Lower leg skin (tissue), 4 donors: ENCODE measurements around the gene CCSER1. TPM values are rescaled to one million over a fixed set of nuclear protein-coding genes. Genes with fewer than 3 reads are reported as not detected.

Source experiments
- DNase-seq, 2 donors: peaks; one replicate each; pipeline ENCODE4 v3.0.0-alpha.2; 2019; ENCODE audit warnings: low spot score in 2 of 2
- H3K4me3 ChIP-seq: fragments of 200-600 bp; sonication (generic); 2 replicates; pipeline ENCODE4 v1.5.1; 2017; ENCODE audit warnings: mild to moderate bottlenecking, low read depth; ENCODE audit not compliant: poor library complexity, severe bottlenecking
- CTCF ChIP-seq, 3 donors: fragments of 450-650 bp; IDR thresholded peaks; one replicate each; pipeline ENCODE4 v1.5.1; 2016; ENCODE audit warnings: antibody characterized with exemption in 3 of 3, mild to moderate bottlenecking in 3 of 3, moderate library complexity in 2 of 3
- POLR2A ChIP-seq, 2 donors: fragments of 450-650 bp; IDR thresholded peaks; one replicate each; pipeline ENCODE4 v1.6.1; 2016 to 2017; ENCODE audit warnings: antibody characterized with exemption in 2 of 2, mild to moderate bottlenecking in 1 of 2, moderate library complexity in 1 of 2
- WGBS, 2 donors: methylation state at CpG; one replicate each; pipeline ENCODE4 v1.1.5; 2018; 5-methylcytosine and 5-hydroxymethylcytosine counted together
- intact Hi-C: fragments of 100-400 bp; cut with DNase I; formaldehyde crosslinking; loops from one replicate; pipeline ENCODE4 v1.15.0; 2023; ENCODE audit warnings: low total_unique reads
- total RNA-seq, 4 donors: library from RNA; depleted of rRNA; stranded (reverse); fragments of >200 nt; gene quantifications; one replicate each; pipeline ENCODE4 v1.1.0, GENCODE V29; 2016

Gene CCSER1
- total RNA-seq, 4 donors from 2014 or later, result 6.5 to 12.1 (median 9.9) TPM

- TF ChIP-seq POLR2A (IDR thresholded peaks at IDR 0.05) (no peak), CTCF (IDR thresholded peaks at IDR 0.05) (no peak)
- WGBS, 2 donors, result 52 to 81% methylated on average over 2 of the region's 2 CpGs
- no peak for DNase-seq
- no peak overlapping the region for H3K4me3 ChIP-seq
- intact Hi-C loops, result no loop called here
Measured at GRCh38 chr4:90148574-90149148, 21.5 kb downstream of the CCSER1 start.

- DNase-seq, result no peak
- intact Hi-C loops, result no loop called here
- TF ChIP-seq POLR2A (IDR thresholded peaks at IDR 0.05) (no peak), CTCF (IDR thresholded peaks at IDR 0.05) (no peak)
- H3K4me3 ChIP-seq, result no peak overlapping the region
Measured at GRCh38 chr4:90152024-90152423, 24.8 kb downstream of the CCSER1 start.

GRCh38 chr4:90159193-90159592, 32.0 kb downstream of the CCSER1 start:
- no peak for DNase-seq

DNA sequence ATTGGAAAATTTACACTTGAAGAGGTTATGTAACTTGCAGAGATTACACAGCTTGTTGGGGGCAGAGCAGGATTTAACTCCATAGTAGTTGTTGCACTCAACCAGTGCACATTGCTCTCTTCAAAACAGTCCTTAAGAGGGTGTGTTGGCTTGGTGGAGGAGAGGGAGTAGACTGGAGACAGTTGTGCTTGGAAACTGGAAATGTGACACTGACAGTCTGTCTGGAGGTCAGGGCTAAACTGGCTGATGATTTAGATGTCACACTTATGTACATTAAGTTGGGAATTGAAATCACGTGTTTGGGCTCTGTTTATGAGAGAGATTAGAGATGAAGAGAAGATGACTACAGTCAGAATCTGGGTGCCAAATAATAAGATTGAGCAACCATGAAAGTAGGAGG, 32.9 kb downstream of the CCSER1 start:
- intact Hi-C loops, result no loop called here
- no peak for DNase-seq
- TF ChIP-seq POLR2A (IDR thresholded peaks at IDR 0.05), result no peak
- TF ChIP-seq CTCF (IDR thresholded peaks at IDR 0.05), result no peak
- H3K4me3 ChIP-seq, result no peak overlapping the region
- 0 to 48% methylated on average over 1 of the region's 1 CpG for WGBS, 2 donors

More at GRCh38 chr4:90159193-90159592, 32.0 kb downstream of the CCSER1 start:
- WGBS, 2 donors, result 23 to 36% methylated on average over 1 of the region's 1 CpG
- TF ChIP-seq CTCF (IDR thresholded peaks at IDR 0.05), result no peak
- no peak for TF ChIP-seq POLR2A (IDR thresholded peaks at IDR 0.05)
- no peak overlapping the region for H3K4me3 ChIP-seq
- intact Hi-C loops, result no loop called here

GRCh38 chr4:90162566-90162965, 35.4 kb downstream of the CCSER1 start:
- no peak overlapping the region for H3K4me3 ChIP-seq
- 85 to 88% methylated on average over 1 of the region's 1 CpG for WGBS, 2 donors
- no peak for DNase-seq
- intact Hi-C loops, result no loop called here
- TF ChIP-seq POLR2A (IDR thresholded peaks at IDR 0.05), result no peak
- no peak for TF ChIP-seq CTCF (IDR thresholded peaks at IDR 0.05)

GRCh38 chr4:90163872-90164271, 36.7 kb downstream of the CCSER1 start:
- no peak overlapping the region for H3K4me3 ChIP-seq
- intact Hi-C loops, result no loop called here
- DNase-seq, result no peak
- 53 to 65% methylated on average over 1 of the region's 1 CpG for WGBS, 2 donors
- TF ChIP-seq CTCF (IDR thresholded peaks at IDR 0.05), result no peak
